GM10248 (cell line): ENCODE measurements around the gene TOX2.
A peak's percentile ranks its signal among the peaks of the same experiment; 100 is the strongest.

Experiments used
- CTCF ChIA-PET: fragments of 300-600 bp; sonication (Branson Sonifier 250); formaldehyde crosslinking; extraction: SDS; loops from one replicate; lab custom pipeline; 2021; ENCODE audit warnings: antibody characterized with exemption; lab: Yijun Ruan, JAX
- POLR2A ChIA-PET: fragments of 350-650 bp; sonication (Branson Sonifier 250); formaldehyde crosslinking; extraction: SDS; loops from one replicate; lab custom pipeline; 2020; ENCODE audit warnings: antibody characterized with exemption; lab: Yijun Ruan, JAX
- DNase-seq: peaks from one replicate; pipeline ENCODE4 v3.0.0; 2012; ENCODE audit errors: extremely low spot score
- TF ChIP-seq, protein P1 (sequence below): IDR thresholded peaks from 2 replicates; pipeline ENCODE4 v1.5.1; 2012; ENCODE audit warnings: mild to moderate bottlenecking, low read depth; ENCODE audit errors: extremely low read depth, missing control alignments, control extremely low read depth

The TOX2 gene

DNA sequence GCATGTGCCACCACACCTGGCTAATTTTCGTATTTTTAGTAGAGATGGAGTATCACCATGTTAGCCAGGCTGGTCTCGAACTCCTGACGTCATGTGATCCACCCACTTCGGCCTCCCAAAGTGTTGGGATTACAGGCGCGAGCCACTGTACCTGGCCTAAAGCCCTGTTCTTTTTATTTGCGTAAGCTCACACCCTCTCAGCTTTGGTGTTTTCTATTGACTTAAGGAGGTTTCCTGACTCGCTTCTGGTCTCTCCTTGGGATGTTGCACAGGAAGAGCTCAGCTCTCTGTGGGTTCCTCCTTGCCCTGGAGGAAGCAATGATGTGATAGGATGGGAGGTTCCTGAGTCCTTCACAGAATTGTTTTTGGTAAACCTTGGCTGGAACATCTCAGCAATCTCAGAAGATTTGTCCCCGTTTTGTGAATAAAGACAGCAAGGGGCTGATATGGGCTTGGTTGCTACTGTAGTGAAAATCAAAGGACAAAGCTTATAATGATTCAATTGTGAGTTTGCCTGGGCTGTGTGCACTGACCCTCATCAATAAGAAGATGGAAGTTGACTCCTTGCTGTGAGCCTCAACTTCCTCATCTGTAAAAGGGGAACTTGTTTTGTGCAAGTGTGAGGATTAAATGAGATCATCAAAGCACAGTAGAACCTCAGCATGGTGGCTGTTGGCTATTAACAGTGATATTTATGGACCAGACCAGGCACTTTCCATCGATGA, 27.0 kb downstream of the TOX2 start:
- DNase-seq = peak; percentile 50
- TF ChIP-seq, protein P1, sequence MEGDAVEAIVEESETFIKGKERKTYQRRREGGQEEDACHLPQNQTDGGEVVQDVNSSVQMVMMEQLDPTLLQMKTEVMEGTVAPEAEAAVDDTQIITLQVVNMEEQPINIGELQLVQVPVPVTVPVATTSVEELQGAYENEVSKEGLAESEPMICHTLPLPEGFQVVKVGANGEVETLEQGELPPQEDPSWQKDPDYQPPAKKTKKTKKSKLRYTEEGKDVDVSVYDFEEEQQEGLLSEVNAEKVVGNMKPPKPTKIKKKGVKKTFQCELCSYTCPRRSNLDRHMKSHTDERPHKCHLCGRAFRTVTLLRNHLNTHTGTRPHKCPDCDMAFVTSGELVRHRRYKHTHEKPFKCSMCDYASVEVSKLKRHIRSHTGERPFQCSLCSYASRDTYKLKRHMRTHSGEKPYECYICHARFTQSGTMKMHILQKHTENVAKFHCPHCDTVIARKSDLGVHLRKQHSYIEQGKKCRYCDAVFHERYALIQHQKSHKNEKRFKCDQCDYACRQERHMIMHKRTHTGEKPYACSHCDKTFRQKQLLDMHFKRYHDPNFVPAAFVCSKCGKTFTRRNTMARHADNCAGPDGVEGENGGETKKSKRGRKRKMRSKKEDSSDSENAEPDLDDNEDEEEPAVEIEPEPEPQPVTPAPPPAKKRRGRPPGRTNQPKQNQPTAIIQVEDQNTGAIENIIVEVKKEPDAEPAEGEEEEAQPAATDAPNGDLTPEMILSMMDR = no peak
- ChIA-PET CTCF (interaction anchor here (0.8 to 3.0 kb wide), 6 partner anchors 20 to 192 kb away, joined by 3 to 21 read pairs (median 3); no protein-coding TSS in a partner anchor), POLR2A (interaction anchor here (0.7 to 1.4 kb wide), 2 partner anchors 13 to 128 kb away, joined by 4 to 5 read pairs; no protein-coding TSS in a partner anchor)

DNA sequence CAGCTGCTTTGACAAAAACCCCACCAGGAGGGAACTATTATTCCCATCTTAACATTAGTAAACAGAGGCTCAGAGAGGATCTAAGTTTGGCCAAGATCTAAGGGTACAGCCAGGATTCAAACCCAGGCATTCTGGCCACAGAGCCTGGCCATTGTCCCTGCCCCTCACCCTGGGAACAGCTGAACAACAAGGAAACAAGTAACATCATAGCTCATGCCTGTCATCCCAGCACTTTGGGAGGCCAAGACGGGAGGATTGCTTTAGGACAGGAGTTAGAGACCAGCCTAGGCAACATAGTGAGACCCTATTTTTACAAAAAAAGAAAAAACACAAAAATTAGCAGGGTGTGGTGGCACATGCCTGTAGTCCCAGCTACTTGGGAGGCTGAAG, 27.5 kb downstream of the TOX2 start:
- POLR2A ChIA-PET = interaction anchor here (1.4 kb wide), 1 partner anchor 13 kb away, joined by 4 read pairs; no protein-coding TSS in a partner anchor
- CTCF ChIA-PET = interaction anchor here (0.8 to 3.0 kb wide), 7 partner anchors 13 to 192 kb away, joined by 3 to 21 read pairs (median 3); no protein-coding TSS in a partner anchor
- TF ChIP-seq, protein P1 = no peak
- no peak for DNase-seq

DNA sequence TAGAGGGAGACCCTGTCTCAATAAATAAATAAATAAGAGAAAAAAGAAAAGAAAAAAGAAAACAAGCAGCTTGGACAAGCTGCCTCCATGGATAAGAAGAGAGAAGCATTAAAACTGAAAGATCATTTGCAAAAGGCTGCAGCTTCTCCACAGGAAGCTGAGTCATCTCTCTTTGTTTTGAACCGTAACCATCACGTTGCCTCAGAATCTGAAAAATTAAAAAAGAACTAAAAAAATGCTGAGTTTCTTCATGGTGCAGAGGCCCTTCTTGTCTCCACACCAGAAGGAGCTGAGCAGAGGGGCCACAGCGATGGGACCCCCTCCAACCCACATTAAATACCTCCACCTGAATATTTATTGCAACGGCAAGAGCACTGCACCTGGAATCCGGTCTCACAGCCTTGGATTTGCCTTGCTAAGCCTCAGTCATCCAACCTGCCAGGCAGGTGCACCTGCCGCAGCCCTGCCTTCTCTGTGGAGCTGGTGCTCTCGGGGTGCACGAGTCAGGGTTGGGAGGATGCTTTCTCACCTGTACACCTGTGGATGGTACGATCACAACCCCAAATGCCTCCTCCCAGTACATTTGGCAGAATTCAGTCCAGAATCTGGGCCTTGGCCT, 28.1 kb downstream of the TOX2 start:
- DNase-seq = peak; percentile 77
- TF ChIP-seq, protein P1 = no peak
- POLR2A ChIA-PET = interaction anchor here (1.4 kb wide), 1 partner anchor 12 kb away, joined by 4 read pairs; no protein-coding TSS in a partner anchor
- CTCF ChIA-PET = interaction anchor here (0.8 to 3.0 kb wide), 6 partner anchors 12 to 193 kb away, joined by 3 to 21 read pairs (median 3); no protein-coding TSS in a partner anchor

DNA sequence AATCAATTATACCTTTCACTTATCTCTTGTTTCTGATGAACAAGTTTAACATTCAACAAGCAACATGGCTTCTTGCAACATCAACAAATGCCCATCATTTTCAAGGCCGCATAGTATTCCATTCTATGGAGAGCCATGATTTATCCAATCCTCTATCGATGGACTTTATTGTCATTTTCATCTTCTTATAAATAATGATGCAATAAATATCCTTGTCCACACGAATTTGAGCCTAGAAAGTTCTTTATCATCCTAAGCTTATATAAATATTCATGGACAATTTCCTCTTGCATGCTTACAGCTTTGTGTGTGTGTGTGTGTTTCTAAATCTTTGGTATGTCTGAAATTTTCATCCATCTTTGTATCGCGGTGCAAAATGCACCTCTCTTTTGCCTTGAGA, 29.1 kb downstream of the TOX2 start:
- TF ChIP-seq, protein P1 = no peak
- POLR2A ChIA-PET = interaction anchor here (0.6 kb wide), 1 partner anchor 35 kb away, joined by 3 read pairs; no protein-coding TSS in a partner anchor
- CTCF ChIA-PET = interaction anchor here (0.9 to 3.0 kb wide), 3 partner anchors 11 to 194 kb away, joined by 3 to 21 read pairs (median 9); no protein-coding TSS in a partner anchor
- DNase-seq = no peak

DNA sequence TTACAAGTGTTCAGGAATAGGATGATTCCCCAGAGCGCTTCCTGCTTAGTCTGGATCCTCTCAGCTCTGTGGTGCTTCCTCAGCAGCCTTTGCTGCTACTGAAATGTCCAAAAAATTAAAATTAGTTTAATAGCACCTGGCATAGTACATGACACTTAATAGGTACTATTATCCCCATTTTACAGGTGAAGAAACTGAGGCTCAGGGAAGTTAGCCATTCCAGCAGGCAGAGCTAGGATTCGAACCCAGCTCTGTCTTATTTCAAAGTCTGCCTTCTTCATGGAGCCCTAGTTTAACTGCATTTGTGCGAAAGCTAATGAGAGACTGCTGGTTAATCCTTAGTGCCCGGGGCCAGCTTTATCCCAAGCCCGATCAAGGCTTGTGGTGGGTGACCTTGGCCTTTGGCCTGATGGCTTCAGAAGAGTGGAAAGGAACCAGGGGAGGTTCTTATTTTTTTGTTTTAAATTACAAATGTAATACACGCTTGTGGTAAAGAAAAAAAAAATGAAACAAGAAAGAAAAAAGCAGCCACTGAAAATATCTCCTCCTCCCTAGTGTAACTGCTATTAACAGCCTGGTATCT, 30.1 kb downstream of the TOX2 start:
- TF ChIP-seq, protein P1 = no peak
- POLR2A ChIA-PET = interaction anchor here (0.5 kb wide), 1 partner anchor 117 kb away, joined by 3 read pairs; no protein-coding TSS in a partner anchor
- DNase-seq = no peak
- CTCF ChIA-PET = no interaction called here
